GM18505 (cell line): Measurements from ENCODE around the gene CTDP1.

Source experiments
- ATAC-seq: cut with Tn5 transposase; IDR thresholded peaks from one replicate; pipeline ENCODE4 v1.9.1; 2021; ENCODE audit not compliant: unreplicated experiment
- POLR2A ChIP-seq: IDR thresholded peaks from 4 replicates; pipeline ENCODE4 v1.6.1; 2011; ENCODE audit warnings: borderline replicate concordance; ENCODE audit not compliant: insufficient read depth, insufficient read length; ENCODE audit errors: extremely low read depth

CTDP1 gene

DNA sequence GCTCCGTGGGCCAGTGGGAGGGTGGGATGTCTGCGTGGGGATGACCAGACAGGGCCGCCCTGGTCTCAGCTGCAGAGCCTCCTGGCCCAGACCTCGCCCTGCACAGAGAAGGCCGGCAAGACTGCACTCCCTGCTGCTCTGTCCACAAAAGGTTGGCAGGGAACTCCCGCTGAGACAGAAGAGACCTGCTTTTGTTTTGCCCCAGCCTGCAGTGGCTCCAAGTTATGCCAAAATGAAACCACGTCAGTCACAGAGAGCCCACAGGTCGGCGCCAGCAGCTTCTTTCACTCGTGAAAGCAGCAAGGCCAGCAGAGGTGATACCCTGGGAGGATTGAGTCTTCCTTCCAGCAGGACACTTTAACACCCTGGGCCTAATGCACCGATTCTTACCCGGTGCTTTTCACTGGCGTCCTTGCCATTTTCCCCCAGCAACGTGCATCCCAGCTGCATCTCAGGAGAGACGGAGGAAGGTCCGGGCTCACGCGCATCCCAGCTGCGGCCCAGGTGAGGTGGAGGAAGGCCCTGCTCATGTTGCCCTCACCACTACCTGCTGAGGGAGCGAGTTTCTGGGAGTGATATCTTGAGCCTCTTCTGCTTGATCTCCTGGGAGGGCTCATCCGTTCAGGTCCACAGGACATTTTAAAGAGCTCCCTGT lies 22.1 kb upstream of the CTDP1 start:
- no peak for ATAC-seq
- no peak for TF ChIP-seq POLR2A

- no peak for TF ChIP-seq POLR2A
- ATAC-seq = no peak
These were observed 21.2 kb upstream of the CTDP1 start for GRCh38 chr18:79658366-79658765.

- no peak for ATAC-seq
- TF ChIP-seq POLR2A = no peak
These were observed 19.9 kb upstream of the CTDP1 start for GRCh38 chr18:79659733-79660132.

DNA sequence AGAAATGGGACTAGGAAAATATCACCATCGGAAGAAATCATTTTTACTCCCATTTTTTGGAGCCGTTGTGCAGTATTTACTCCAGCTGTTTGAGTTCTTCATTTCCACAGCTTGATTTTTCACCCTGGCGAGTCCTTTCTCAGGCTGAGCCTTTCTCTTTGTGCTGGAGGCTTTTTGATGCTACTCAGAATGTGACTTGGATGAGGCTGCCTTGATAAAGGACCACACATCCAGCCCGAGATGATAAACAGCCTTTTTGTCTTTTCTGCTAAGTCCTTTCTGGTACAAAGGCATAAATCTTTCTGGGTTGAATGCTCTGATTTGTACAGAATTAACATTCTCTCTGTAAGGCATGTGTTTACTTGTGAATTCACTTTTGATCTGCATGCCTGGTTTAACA lies 17.6 kb upstream of the CTDP1 start:
- no peak for TF ChIP-seq POLR2A

DNA sequence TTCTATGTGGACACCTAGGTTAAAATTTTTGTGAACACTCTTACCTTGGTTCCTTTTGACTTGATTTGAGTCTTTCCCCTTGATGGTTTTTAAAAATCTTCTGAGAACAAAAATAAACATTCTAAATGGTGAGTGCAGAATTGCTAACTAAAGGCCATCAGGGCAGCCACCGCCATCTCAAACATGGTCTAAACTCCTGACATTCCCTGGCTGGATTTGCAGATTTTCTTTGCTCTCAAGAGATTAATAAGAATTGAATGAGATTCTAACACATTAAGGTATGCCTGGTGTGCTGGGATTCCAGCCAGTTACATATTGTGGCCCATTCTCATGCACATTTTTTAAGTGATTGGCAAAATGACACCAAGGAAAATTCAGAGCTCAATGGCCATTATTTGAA lies 17.2 kb upstream of the CTDP1 start:
- no peak for ATAC-seq
- no peak for TF ChIP-seq POLR2A

More for the DNA sequence above, 17.6 kb upstream of the CTDP1 start:
- ATAC-seq = no peak

- no peak for ATAC-seq
- no peak for TF ChIP-seq POLR2A
These were observed 15.0 kb upstream of the CTDP1 start for GRCh38 chr18:79664525-79665125.

DNA sequence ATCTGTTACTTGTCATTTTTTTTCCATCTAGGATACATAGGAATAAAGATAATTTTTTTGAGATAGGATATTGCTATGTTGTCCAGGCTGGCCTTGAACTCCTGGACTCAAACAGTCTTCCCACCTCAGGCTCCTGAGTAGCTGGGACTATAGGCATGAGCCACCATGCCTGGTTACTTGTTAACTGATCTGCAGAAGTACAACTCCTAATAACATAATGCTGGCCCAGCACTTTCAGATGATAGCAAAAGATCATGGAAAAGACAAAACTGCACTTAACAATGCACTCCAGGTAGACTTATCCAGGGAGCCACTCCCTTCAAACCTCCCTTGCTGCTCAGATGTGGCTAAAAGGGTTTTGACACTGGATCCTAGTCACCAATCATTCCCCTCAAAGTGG lies 11.4 kb upstream of the CTDP1 start:
- no peak for ATAC-seq
- no peak for TF ChIP-seq POLR2A

DNA sequence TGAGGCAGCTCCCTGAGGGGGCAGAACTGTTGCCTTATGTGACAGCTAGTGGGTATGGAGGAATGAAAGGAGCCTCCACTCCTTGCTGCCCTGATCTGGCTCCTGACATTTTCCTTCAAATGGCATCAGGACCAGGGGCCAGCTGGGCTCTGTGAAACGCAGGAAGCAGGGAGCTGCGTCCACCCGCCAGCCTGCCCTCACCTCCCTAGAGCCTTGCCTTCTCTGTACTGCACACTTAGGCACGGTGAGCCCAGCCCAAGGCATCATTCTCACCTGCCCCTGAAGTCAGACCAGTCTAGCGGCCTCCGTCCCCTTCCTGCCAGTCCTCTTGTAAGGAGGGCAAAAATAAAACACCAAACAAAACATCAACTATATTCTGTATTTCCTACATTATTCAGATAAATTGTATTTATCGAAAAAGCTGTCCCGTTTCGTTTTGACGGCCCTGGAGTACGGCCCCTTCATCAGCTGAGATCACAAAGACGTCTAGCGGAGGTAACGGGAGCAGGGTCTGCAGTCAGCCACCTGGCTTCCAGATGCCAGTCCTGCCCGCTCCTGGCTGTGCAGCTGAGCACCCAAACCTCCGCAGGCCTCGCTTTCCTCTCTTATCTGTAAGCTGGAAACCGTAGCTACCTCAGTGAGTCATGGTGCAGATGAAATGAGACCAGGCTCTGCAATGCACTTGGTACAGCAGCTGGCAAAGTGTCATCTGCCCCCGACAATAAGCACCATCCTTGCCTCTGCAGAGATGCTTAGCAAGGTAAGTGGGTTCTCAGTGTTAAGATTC lies 6.9 kb upstream of the CTDP1 start:
- no peak for TF ChIP-seq POLR2A
- ATAC-seq = no peak

GRCh38 chr18:79677221-79677620 lies 2.4 kb upstream of the CTDP1 start:
- no peak for ATAC-seq
- no peak for TF ChIP-seq POLR2A

DNA sequence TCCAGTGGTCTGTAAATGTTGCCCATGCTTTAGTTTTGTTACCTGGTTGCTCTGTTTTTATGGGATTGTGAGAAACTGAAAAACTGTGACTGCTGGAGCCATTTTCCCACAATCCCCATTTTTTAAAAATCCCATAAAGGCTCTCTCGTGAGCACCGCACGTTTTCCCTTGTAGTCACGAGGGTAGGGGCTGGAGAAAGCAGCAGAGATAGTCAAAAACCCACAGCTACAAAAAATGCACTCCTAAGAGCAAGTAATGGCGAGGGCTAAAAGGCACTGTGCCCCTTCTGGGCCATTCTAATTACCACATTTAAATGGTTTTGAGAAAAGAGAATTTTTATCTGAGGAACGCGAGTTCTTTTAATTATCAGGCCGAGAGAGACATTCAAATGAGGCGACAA lies 1.8 kb upstream of the CTDP1 start:
- no peak for TF ChIP-seq POLR2A
- no peak for ATAC-seq

- peak; percentile 92 for ATAC-seq
- peak; percentile 78 for TF ChIP-seq POLR2A
These were observed 695 bp upstream of the CTDP1 start for GRCh38 chr18:79678665-79679551.

GRCh38 chr18:79680100-79680879 lies 687 bp downstream of the CTDP1 start:
- no peak for TF ChIP-seq POLR2A
- ATAC-seq = peak; percentile 13

DNA sequence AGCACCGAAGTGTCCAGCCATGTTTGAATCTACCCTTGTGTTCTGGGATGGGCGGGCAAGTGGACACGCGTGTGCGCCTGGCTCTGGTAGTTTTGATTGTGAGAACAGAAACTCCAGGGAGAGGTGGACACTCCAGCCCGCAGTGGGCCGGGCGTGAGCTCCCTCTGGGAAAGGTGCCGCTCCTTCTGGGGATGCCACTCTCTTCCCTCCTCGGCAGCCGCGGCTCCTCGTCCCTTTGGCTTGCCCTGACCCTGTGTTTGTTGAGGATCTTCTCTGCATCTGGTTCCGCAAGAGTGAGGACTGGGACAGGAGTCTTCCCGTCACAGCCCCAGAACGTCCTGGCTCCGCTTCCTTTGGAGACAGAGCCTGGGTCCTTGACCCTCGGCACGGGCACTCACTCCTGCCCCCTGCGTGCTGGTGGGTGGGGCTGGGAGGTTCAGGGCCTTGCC lies 1.3 kb downstream of the CTDP1 start:
- TF ChIP-seq POLR2A = no peak
- no peak for ATAC-seq
